Mesenchymal stem cell (in vitro differentiated cells and primary cell): ENCODE measurements around the gene CDKN2B.

ENCODE experiments used
- DNase-seq: peaks from one replicate; pipeline ENCODE4 v3.0.0-alpha.2; 2013
- H2AFZ ChIP-seq: one replicate; pipeline ENCODE4 v1.6.1; 2013; ENCODE audit warnings: low read depth, mild to moderate bottlenecking, control low read depth, inconsistent platforms, low read length, moderate library complexity
- H2AK5ac ChIP-seq: 2 replicates; pipeline ENCODE4 v1.6.1; 2013; ENCODE audit warnings: low read length, moderate library complexity, mild to moderate bottlenecking, inconsistent platforms; ENCODE audit not compliant: severe bottlenecking
- H2BK120ac ChIP-seq: one replicate; pipeline ENCODE4 v1.6.1; 2013; ENCODE audit warnings: low read depth, mild to moderate bottlenecking, inconsistent platforms, low read length, moderate library complexity
- H2BK12ac ChIP-seq, 2 experiments: one replicate each; pipeline ENCODE4 v1.6.1; 2013; ENCODE audit warnings: inconsistent platforms in 2 of 2, low read length in 2 of 2, mild to moderate bottlenecking in 2 of 2, moderate library complexity in 2 of 2, control low read depth in 1 of 2
- H2BK15ac ChIP-seq: one replicate; pipeline ENCODE4 v1.6.1; 2013; ENCODE audit warnings: mild to moderate bottlenecking, low read depth, inconsistent platforms; ENCODE audit not compliant: poor library complexity, severe bottlenecking
- H2BK5ac ChIP-seq: 2 replicates; pipeline ENCODE4 v1.6.1; 2013; ENCODE audit warnings: low read depth, mild to moderate bottlenecking, low read length, control low read depth, inconsistent platforms; ENCODE audit not compliant: poor library complexity, severe bottlenecking
- H3K14ac ChIP-seq, 2 experiments: one replicate each; pipeline ENCODE4 v1.6.1; 2013; ENCODE audit warnings: inconsistent platforms in 2 of 2, low read length in 2 of 2, control low read depth in 1 of 2, mild to moderate bottlenecking in 1 of 2, moderate library complexity in 1 of 2
- H3K18ac ChIP-seq, 2 experiments: one replicate each; pipeline ENCODE4 v1.6.1; 2013; ENCODE audit warnings: inconsistent platforms in 2 of 2, low read length in 2 of 2, control low read depth in 1 of 2, low read depth in 1 of 2, mild to moderate bottlenecking in 1 of 2
- H3K23ac ChIP-seq, 2 experiments: one replicate each; pipeline ENCODE4 v1.6.1; 2013; ENCODE audit warnings: inconsistent platforms in 2 of 2, low read length in 2 of 2, mild to moderate bottlenecking in 2 of 2, moderate library complexity in 2 of 2, control low read depth in 1 of 2
- H3K27ac ChIP-seq: 2 replicates; pipeline ENCODE4 v1.5.1; 2013; ENCODE audit warnings: mild to moderate bottlenecking, moderate library complexity, low read length, control low read depth, inconsistent platforms; ENCODE audit not compliant: poor library complexity, severe bottlenecking
- H3K27me3 ChIP-seq, 2 experiments: 2 replicates each; pipeline versions ENCODE4 v1.6.1 to v1.7.0; 2013; ENCODE audit warnings: low read length in 2 of 2, mild to moderate bottlenecking in 2 of 2, moderate library complexity in 2 of 2, control low read depth in 1 of 2, inconsistent platforms in 1 of 2; ENCODE audit not compliant: control insufficient read depth in 1 of 2, insufficient read depth in 1 of 2
- H3K36me3 ChIP-seq, 2 experiments: 2 replicates each; pipeline versions ENCODE4 v1.6.1 to v1.7.0; 2013; ENCODE audit warnings: low read length in 2 of 2, control low read depth in 1 of 2, inconsistent platforms in 1 of 2, low read depth in 1 of 2, mild to moderate bottlenecking in 1 of 2; ENCODE audit not compliant: insufficient read depth in 2 of 2, control insufficient read depth in 1 of 2
- H3K4ac ChIP-seq, 2 experiments: one replicate each; pipeline ENCODE4 v1.6.1; 2013; ENCODE audit warnings: inconsistent platforms in 2 of 2, low read length in 2 of 2, mild to moderate bottlenecking in 2 of 2, moderate library complexity in 2 of 2, control low read depth in 1 of 2, low read depth in 1 of 2
- H3K4me1 ChIP-seq: 2 replicates; pipeline ENCODE4 v1.6.1; 2013; ENCODE audit warnings: low read depth, low read length, control low read depth; ENCODE audit not compliant: control insufficient read depth, insufficient read depth
- H3K4me2 ChIP-seq: 2 replicates; pipeline ENCODE4 v1.6.1; 2013; ENCODE audit warnings: low read length, mild to moderate bottlenecking, inconsistent platforms; ENCODE audit not compliant: poor library complexity, severe bottlenecking
- H3K4me3 ChIP-seq, 2 experiments: 2 replicates each; pipeline versions ENCODE4 v1.5.1 to v1.7.0; 2013; ENCODE audit warnings: low read length in 2 of 2, mild to moderate bottlenecking in 2 of 2, control low read depth in 1 of 2, low read depth in 1 of 2; ENCODE audit not compliant: insufficient read depth in 1 of 2
- H3K79me1 ChIP-seq: replicated peaks from 2 replicates; pipeline ENCODE4 v1.6.1; 2013; ENCODE audit warnings: mild to moderate bottlenecking, control low read depth, low read length, inconsistent platforms; ENCODE audit not compliant: poor library complexity, severe bottlenecking
- H3K9ac ChIP-seq: 2 replicates; pipeline ENCODE4 v1.7.0; 2013; ENCODE audit warnings: mild to moderate bottlenecking, low read length, moderate library complexity
- H3K9me3 ChIP-seq: 2 replicates; pipeline ENCODE4 v1.7.0; 2013; ENCODE audit warnings: mild to moderate bottlenecking, low read length; ENCODE audit not compliant: control insufficient read depth
- H4K8ac ChIP-seq: one replicate; pipeline ENCODE4 v1.6.1; 2013; ENCODE audit warnings: inconsistent platforms, mild to moderate bottlenecking, low read length, moderate library complexity
- H4K91ac ChIP-seq: one replicate; pipeline ENCODE4 v1.6.1; 2013; ENCODE audit warnings: mild to moderate bottlenecking, low read length, inconsistent platforms
- WGBS: methylation state at CpG from one replicate; pipeline ENCODE4 v1.1.7; 2013; ENCODE audit warnings: mixed read lengths; 5-methylcytosine and 5-hydroxymethylcytosine counted together

Gene CDKN2B

DNA sequence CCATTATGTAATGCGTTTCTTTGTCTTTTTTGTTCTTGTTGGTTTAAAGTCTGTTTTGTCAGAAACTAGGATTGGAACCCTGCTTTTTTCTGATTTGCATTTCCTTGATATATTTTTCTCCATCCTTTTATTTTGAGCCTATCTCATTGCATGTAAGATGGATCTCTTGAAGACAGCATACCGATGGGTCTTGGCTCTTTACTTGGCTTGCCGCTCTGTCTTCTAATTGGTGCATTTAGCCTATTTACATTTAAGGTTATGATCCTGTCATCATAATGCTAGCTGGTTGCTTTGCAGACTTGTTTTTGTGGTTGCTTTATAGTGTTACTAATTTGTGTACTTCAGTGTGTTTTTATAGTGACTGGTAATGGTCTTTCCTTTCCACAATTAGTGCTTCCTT is 13.3 kb upstream of the CDKN2B start:
- Histone ChIP-seq H3K18ac (no peak overlapping the region), H3K27me3 (no peaks in the 10 kb centered on the region), H3K4ac (no peak overlapping the region), H2BK15ac (no peak overlapping the region), H3K27ac (no peak overlapping the region), H4K91ac (no peak overlapping the region), H3K9ac (no peak overlapping the region), H3K14ac (no peak overlapping the region), H2BK5ac (no peak overlapping the region), H3K9me3 (no peaks in the 10 kb centered on the region), H3K4me3 (no peak overlapping the region), H3K4me2 (no peak overlapping the region), H3K79me1 (peaks cover 32% of the 10 kb centered on the region), H3K36me3 (peaks cover 0 to 9% of the 10 kb centered on the region in 2 experiments), H2AFZ (no peak overlapping the region), H2AK5ac (no peak overlapping the region), H4K8ac (no peak overlapping the region), H2BK120ac (no peak overlapping the region), H3K4me1 (peaks cover 2% of the 10 kb centered on the region), H3K23ac (no peak overlapping the region), H2BK12ac (no peak overlapping the region)
- WGBS, result 97% methylated on average over 3 of the region's 3 CpGs
- DNase-seq, result no peak

DNA sequence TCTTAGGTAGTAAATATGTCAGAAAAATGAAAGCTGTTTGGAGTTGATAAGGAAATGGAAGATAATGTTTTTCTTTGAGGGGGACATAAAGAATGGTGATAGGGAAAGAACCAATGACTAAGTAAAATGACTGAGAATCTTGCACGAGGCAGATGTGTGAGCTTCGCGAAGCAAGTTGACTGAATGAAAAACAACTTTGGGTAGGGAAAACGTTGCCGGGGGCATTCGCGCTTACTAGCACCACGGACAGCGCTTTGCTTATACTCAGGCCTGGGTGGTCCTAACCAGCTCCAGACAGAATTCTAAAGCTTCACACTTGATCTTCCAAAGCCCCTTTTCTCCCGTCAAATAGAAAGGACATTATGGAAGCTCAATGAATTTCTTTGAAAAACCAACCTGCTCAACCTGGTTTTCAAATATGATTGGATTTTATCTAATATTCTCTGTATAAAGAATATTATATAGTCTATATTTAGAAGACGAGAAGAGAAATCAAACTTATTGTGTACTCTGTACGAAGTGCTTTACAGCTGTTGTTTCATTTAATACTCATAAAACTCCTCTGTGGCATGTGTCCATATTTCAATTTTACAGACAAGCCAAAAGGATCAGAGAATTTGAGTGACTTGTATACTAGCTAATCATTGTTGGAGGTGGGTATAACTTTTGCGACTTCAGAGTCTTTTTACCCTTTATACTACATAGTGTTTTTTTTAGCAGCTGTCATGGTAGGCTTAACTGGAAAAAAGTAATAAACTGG is 1.9 kb upstream of the CDKN2B start:
- Histone ChIP-seq H3K4ac (no peak overlapping the region), H2BK120ac (no peak overlapping the region), H3K14ac (no peak overlapping the region), H2BK5ac (no peak overlapping the region), H4K8ac (no peak overlapping the region), H4K91ac (no peak overlapping the region), H3K36me3 (peaks cover 4 to 6% of the 10 kb centered on the region in 2 experiments), H2BK12ac (no peak overlapping the region), H3K27me3 (no peaks in the 10 kb centered on the region), H3K79me1 (peaks cover 14% of the 10 kb centered on the region), H3K27ac (no peak overlapping the region), H2AFZ (no peak overlapping the region), H2AK5ac (no peak overlapping the region), H3K4me1 (peaks cover 4% of the 10 kb centered on the region), H3K9me3 (no peaks in the 10 kb centered on the region), H3K18ac (no peak overlapping the region), H3K4me3 (no peak overlapping the region), H2BK15ac (no peak overlapping the region), H3K4me2 (no peak overlapping the region), H3K9ac (no peak overlapping the region), H3K23ac (no peak overlapping the region)
- peak; percentile 57 for DNase-seq
- WGBS, result 10% methylated on average over 9 of the region's 13 CpGs

DNA sequence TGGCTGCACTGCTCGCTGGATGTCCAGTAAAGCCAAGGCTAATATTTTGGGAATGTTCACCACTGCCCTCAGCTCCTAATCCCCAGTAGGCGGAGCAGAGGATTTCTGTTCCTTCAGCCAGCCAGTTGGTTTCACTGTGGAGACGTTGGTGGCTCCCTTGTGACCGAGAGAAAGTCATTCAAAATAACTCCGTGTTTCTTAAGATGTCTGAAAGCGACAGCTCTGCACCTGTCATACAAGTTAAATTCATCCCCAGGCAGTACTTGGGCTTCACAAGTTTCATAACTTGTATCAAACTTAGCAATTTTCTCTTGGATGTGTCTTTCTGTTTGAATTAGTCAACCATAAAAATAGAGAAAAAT is 382 bp upstream of the CDKN2B start:
- H4K8ac ChIP-seq, result peak overlapping the region; percentile 36
- peaks cover 13% of the 10 kb centered on the region for H3K4me1 ChIP-seq
- H3K4me2 ChIP-seq, result peak overlapping the region; percentile 92
- peak overlapping the region; percentile 79 for H3K9ac ChIP-seq
- H2BK12ac ChIP-seq, result no peak overlapping the region
- no peak overlapping the region for H3K23ac ChIP-seq
- H3K27me3 ChIP-seq, result no peaks in the 10 kb centered on the region
- no peak overlapping the region for H3K18ac ChIP-seq
- no peaks in the 10 kb centered on the region for H3K9me3 ChIP-seq
- H3K36me3 ChIP-seq, result peaks cover 18 to 19% of the 10 kb centered on the region in 2 experiments
- H3K79me1 ChIP-seq, result peaks cover 23% of the 10 kb centered on the region
- peak overlapping the region; percentile 41 to 93 for H3K4me3 ChIP-seq
- H3K14ac ChIP-seq, result no peak overlapping the region
- H2BK120ac ChIP-seq, result no peak overlapping the region
- no peak overlapping the region for H2BK15ac ChIP-seq
- H3K27ac ChIP-seq, result peak overlapping the region; percentile 49
- DNase-seq, result no peak
- H2AFZ ChIP-seq, result no peak overlapping the region
- H2AK5ac ChIP-seq, result no peak overlapping the region
- no peak overlapping the region for H3K4ac ChIP-seq
- H2BK5ac ChIP-seq, result no peak overlapping the region
- 2% methylated on average over 4 of the region's 6 CpGs for WGBS
- H4K91ac ChIP-seq, result no peak overlapping the region

DNA sequence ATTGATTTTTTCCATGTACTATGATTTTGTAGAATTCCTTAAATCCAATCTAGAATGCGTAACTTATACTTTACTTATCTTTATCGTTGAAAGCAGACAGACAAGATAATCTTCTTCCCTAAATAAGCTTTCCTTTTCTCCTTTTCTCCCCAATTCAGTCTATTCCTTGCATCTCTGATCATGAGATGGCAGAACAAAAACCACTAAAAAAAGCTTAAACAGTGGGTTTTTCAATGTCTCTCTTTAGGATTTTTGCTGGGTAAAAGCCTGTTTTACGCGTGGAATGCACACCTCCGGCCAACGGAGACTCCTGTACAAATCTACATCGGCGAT is 755 bp downstream of the CDKN2B start:
- Histone ChIP-seq H4K8ac (no peak overlapping the region), H3K18ac (peak overlapping the region in 1 of 2 experiments; percentile 95), H2AFZ (no peak overlapping the region), H2BK15ac (no peak overlapping the region), H2BK5ac (no peak overlapping the region), H2AK5ac (no peak overlapping the region), H3K9ac (peak overlapping the region; percentile 98), H3K9me3 (no peaks in the 10 kb centered on the region), H3K4me3 (peak overlapping the region; percentile 89 to 93), H3K23ac (no peak overlapping the region), H3K4me1 (peaks cover 13% of the 10 kb centered on the region), H4K91ac (no peak overlapping the region), H3K4ac (no peak overlapping the region), H3K79me1 (peaks cover 19% of the 10 kb centered on the region), H3K27me3 (no peaks in the 10 kb centered on the region), H3K14ac (no peak overlapping the region), H2BK12ac (no peak overlapping the region), H2BK120ac (no peak overlapping the region), H3K27ac (peak overlapping the region; percentile 66), H3K36me3 (peaks cover 18 to 31% of the 10 kb centered on the region in 2 experiments), H3K4me2 (peak overlapping the region; percentile 33)
- under 1% methylated on average over 8 of the region's 8 CpGs for WGBS
- no peak for DNase-seq
